Lung (tissue), 12 donors: ENCODE measurements around the gene NEURL4. TPM values are rescaled to one million over a fixed set of nuclear protein-coding genes. Genes with fewer than 3 reads are reported as not detected.
"Not testable (repeated sequence)": the region's sequence is repeated elsewhere in the genome, so short reads cannot be mapped to it uniquely, and the experiment has no call there.

Experiments
- ATAC-seq: fragments of 200-7000 bp; cut with Tn5 transposase; one replicate; pipeline ENCODE4 v1.9.1; 2020; ENCODE audit warnings: moderate number of reproducible peaks; ENCODE audit not compliant: insufficient read depth, low FRiP score
- DNase-seq, 3 donors: peaks; one replicate each; pipeline ENCODE4 v3.0.0-alpha.2; 2013 to 2017
- H3K27ac ChIP-seq, 2 donors: one replicate each; pipeline ENCODE4 v1.5.1; 2013; ENCODE audit warnings: mild to moderate bottlenecking in 2 of 2, moderate library complexity in 2 of 2, control low read depth in 1 of 2, inconsistent platforms in 1 of 2, low read depth in 1 of 2, low read length in 1 of 2
- H3K27me3 ChIP-seq, 3 donors: one replicate each; pipeline ENCODE4 v1.5.1; 2013; ENCODE audit warnings: low read length in 2 of 3; ENCODE audit not compliant: control insufficient read depth in 3 of 3, insufficient read depth in 3 of 3
- H3K36me3 ChIP-seq, 4 donors: one replicate each; pipeline ENCODE4 v1.5.1; 2013; ENCODE audit warnings: low read length in 4 of 4, mild to moderate bottlenecking in 1 of 4, moderate library complexity in 1 of 4; ENCODE audit not compliant: control insufficient read depth in 4 of 4, insufficient read depth in 4 of 4
- H3K4me1 ChIP-seq, 5 donors: one replicate each; pipeline ENCODE4 v1.5.1; 2013; ENCODE audit warnings: low read length in 5 of 5, mild to moderate bottlenecking in 2 of 5, moderate library complexity in 1 of 5; ENCODE audit not compliant: control insufficient read depth in 5 of 5, insufficient read depth in 5 of 5
- H3K4me3 ChIP-seq: one replicate; pipeline ENCODE4 v1.5.1; 2013; ENCODE audit warnings: mild to moderate bottlenecking, control low read depth, moderate library complexity
- H3K9ac ChIP-seq, 2 donors: one replicate each; pipeline ENCODE4 v1.5.1; 2013; ENCODE audit warnings: low read length in 2 of 2, control low read depth in 1 of 2; ENCODE audit not compliant: insufficient read depth in 1 of 2
- H3K9me3 ChIP-seq, 4 donors: one replicate each; pipeline ENCODE4 v1.5.1; 2013; ENCODE audit warnings: low read length in 3 of 4, mild to moderate bottlenecking in 1 of 4, moderate library complexity in 1 of 4; ENCODE audit not compliant: control insufficient read depth in 4 of 4, insufficient read depth in 3 of 4
- CTCF ChIP-seq: IDR thresholded peaks from 2 replicates; pipeline ENCODE4 v1.5.1; 2012; ENCODE audit warnings: mild to moderate bottlenecking; ENCODE audit errors: control extremely low read depth, extremely low read depth
- WGBS, 2 donors: extraction: QIAGEN DNeasy Blood & Tissue Kit; methylation state at CpG; one replicate each; pipeline ENCODE4 v1.1.7; 2013; 5-methylcytosine and 5-hydroxymethylcytosine counted together
- polyA plus RNA-seq, 2 donors: library from polyadenylated mRNA; stranded (reverse); fragments of 200-250 nt; gene quantifications; one replicate each; pipeline ENCODE4 v1.2.1, GENCODE V29; 2013
- total RNA-seq, 2 donors: library from RNA; depleted of rRNA in 1 of 2; stranded (reverse); fragments of >200 nt in 1 of 2; gene quantifications; one replicate each; pipeline ENCODE4 v1.2.1, GENCODE V29; 2014 to 2021
- donor health status: control.
- donor health status: control.
- donor health status: Bipolar disorder and iron deficiency.
- donor health status: healthy.
- donor health status: DM: yes; HTN: yes; CAD: no.

NEURL4 gene
- total and polyA plus RNA-seq, 4 donors = 17.3 to 33.9 (median 24.3) TPM

GRCh38 chr17:7369825-7370224 is 40.7 kb upstream of the NEURL4 start:
- no peak for ATAC-seq
- Histone ChIP-seq H3K9ac (no peak overlapping the region), H3K4me3 (no peak overlapping the region), H3K36me3 (no peaks in the 10 kb centered on the region), H3K9me3 (no peaks in the 10 kb centered on the region), H3K27ac (no peak overlapping the region), H3K4me1 (peaks cover 0 to 1% (median 0%) of the 10 kb centered on the region in 5 donors), H3K27me3 (no peaks in the 10 kb centered on the region)
- WGBS, 2 donors = 86 to 90% methylated on average over 5 of the region's 5 CpGs
- no peak for DNase-seq
- TF ChIP-seq CTCF = no peak

- H3K9ac ChIP-seq, H3K9me3 ChIP-seq, DNase-seq, H3K27me3 ChIP-seq, H3K4me1 ChIP-seq, H3K27ac ChIP-seq, ATAC-seq, H3K4me3 ChIP-seq, H3K36me3 ChIP-seq: not testable (repeated sequence)
- 87 to 90% methylated on average over 5 of the region's 5 CpGs for WGBS, 2 donors
Observed at GRCh38 chr17:7368599-7368994, 39.5 kb upstream of the NEURL4 start.

- 74 to 83% methylated on average over 13 of the region's 13 CpGs for WGBS, 2 donors
- no peaks in the 10 kb centered on the region for H3K36me3 ChIP-seq
- no peak overlapping the region for H3K27ac ChIP-seq
- no peak overlapping the region for H3K9ac ChIP-seq
- no peaks in the 10 kb centered on the region for H3K9me3 ChIP-seq
- no peak for ATAC-seq
- peaks cover 0 to 1% (median 0%) of the 10 kb centered on the region in 5 donors for H3K4me1 ChIP-seq
- H3K4me3 ChIP-seq = no peak overlapping the region
- H3K27me3 ChIP-seq = no peaks in the 10 kb centered on the region
- TF ChIP-seq CTCF = no peak
- no peak for DNase-seq
Observed at GRCh38 chr17:7367918-7368598, 38.9 kb upstream of the NEURL4 start.

- 86 to 87% methylated on average over 8 of the region's 8 CpGs for WGBS, 2 donors
- no peaks in the 10 kb centered on the region for H3K9me3 ChIP-seq
- no peak for TF ChIP-seq CTCF
- H3K4me3 ChIP-seq = no peak overlapping the region
- H3K9ac ChIP-seq = no peak overlapping the region
- H3K36me3 ChIP-seq = no peaks in the 10 kb centered on the region
- no peaks in the 10 kb centered on the region for H3K27me3 ChIP-seq
- DNase-seq (no peak), ATAC-seq (no peak)
- H3K27ac ChIP-seq = no peak overlapping the region
- peaks cover 0 to 1% (median 0%) of the 10 kb centered on the region in 5 donors for H3K4me1 ChIP-seq
Observed at GRCh38 chr17:7367083-7367482, 37.9 kb upstream of the NEURL4 start.

- H3K36me3 ChIP-seq, H3K27me3 ChIP-seq, H3K9ac ChIP-seq, H3K27ac ChIP-seq, DNase-seq, ATAC-seq, H3K4me1 ChIP-seq, H3K4me3 ChIP-seq, H3K9me3 ChIP-seq: not testable (repeated sequence)
- 91 to 96% methylated on average over 6 of the region's 7 CpGs for WGBS, 2 donors
Observed at GRCh38 chr17:7365963-7366362, 36.8 kb upstream of the NEURL4 start.
